Measurements from ENCODE around the gene NELL1.

DNA sequence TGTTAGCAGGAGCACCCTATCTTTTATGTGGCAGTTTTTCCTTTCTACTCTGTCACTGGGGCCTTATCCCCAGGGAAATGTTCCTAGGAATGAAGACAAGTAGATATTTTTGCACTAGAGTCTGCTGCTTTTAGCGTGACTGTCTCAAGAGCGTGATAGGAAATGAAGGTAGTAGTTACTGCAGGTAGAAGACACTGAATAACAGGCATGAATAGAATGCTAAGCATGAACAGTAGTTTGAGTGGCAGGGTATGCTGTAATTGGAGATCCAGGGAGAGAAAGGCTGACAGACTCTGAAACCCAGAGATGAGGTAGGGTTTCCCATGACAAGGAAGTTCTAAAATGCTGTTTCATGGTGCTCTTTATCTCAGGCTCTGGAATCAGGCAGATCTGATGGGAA lies 475.1 kb downstream of the NELL1 start:
- TF ChIP-seq EZH2phosphoT487 (IDR thresholded peaks at IDR 0.05; ENCODE audit: unreplicated experiment) (no peak), POLR2AphosphoS5 (IDR thresholded peaks at IDR 0.05; ENCODE audit: low read depth) (no peak), EZH2 (IDR thresholded peaks at IDR 0.05; ENCODE audit: low read depth, unreplicated experiment) (no peak)
- TF ChIP-seq, protein P1, sequence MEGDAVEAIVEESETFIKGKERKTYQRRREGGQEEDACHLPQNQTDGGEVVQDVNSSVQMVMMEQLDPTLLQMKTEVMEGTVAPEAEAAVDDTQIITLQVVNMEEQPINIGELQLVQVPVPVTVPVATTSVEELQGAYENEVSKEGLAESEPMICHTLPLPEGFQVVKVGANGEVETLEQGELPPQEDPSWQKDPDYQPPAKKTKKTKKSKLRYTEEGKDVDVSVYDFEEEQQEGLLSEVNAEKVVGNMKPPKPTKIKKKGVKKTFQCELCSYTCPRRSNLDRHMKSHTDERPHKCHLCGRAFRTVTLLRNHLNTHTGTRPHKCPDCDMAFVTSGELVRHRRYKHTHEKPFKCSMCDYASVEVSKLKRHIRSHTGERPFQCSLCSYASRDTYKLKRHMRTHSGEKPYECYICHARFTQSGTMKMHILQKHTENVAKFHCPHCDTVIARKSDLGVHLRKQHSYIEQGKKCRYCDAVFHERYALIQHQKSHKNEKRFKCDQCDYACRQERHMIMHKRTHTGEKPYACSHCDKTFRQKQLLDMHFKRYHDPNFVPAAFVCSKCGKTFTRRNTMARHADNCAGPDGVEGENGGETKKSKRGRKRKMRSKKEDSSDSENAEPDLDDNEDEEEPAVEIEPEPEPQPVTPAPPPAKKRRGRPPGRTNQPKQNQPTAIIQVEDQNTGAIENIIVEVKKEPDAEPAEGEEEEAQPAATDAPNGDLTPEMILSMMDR (conservative IDR thresholded peaks at IDR 0.05; ENCODE audit: low read depth in 2 of 2), result no peak

Measured in GM23338 (cell line).